Stomach (tissue), 9 donors: ENCODE measurements around the gene GALP. TPM values are rescaled to one million over a fixed set of nuclear protein-coding genes. Genes with fewer than 3 reads are reported as not detected.
"Not testable (repeated sequence)": the region's sequence is repeated elsewhere in the genome, so short reads cannot be mapped to it uniquely, and the experiment has no call there.

Experiments used
- DNase-seq, 2 donors: peaks; one replicate each; pipeline versions ENCODE4 v3.0.0 to v3.0.0-alpha.2; 2013 to 2019
- H3K27ac ChIP-seq, 5 donors: fragments of 200-600 bp in 4 of 5; sonication (generic) in 4 of 5; one replicate each; pipeline ENCODE4 v1.5.1; 2013 to 2019; ENCODE audit warnings: mild to moderate bottlenecking in 1 of 5, moderate library complexity in 1 of 5
- H3K27me3 ChIP-seq, 3 donors: fragments of 200-600 bp; sonication (generic); one replicate each; pipeline ENCODE4 v1.5.1; 2017 to 2019; ENCODE audit warnings: mixed run types in 1 of 3
- H3K36me3 ChIP-seq, 4 donors: fragments of 200-600 bp; sonication (generic); 1 replicate in 3 of 4; 2 replicates in 1 of 4; pipeline ENCODE4 v1.5.1; 2016 to 2019
- H3K4me1 ChIP-seq, 4 donors: fragments of 200-600 bp; sonication (generic); one replicate each; pipeline ENCODE4 v1.5.1; 2016 to 2019
- H3K4me3 ChIP-seq, 4 donors: fragments of 200-600 bp; sonication (generic) in 3 of 4; one replicate each; pipeline ENCODE4 v1.5.1; 2016 to 2019; ENCODE audit warnings: mild to moderate bottlenecking in 1 of 4
- H3K9me3 ChIP-seq, 4 donors: fragments of 200-600 bp; sonication (generic); one replicate each; pipeline ENCODE4 v1.5.1; 2016 to 2019
- EP300 ChIP-seq: sonication (generic); formaldehyde crosslinking; IDR thresholded peaks from one replicate; pipeline ENCODE4 v1.6.1; 2017; ENCODE audit warnings: antibody characterized with exemption
- POLR2A ChIP-seq, 4 donors: fragments of 450-650 bp; IDR thresholded peaks; one replicate each; pipeline ENCODE4 v1.6.1; 2016; ENCODE audit warnings: antibody characterized with exemption in 4 of 4, control low read depth in 2 of 4, mild to moderate bottlenecking in 1 of 4, moderate library complexity in 1 of 4
- POLR2AphosphoS5 ChIP-seq, 3 donors: sonication (generic); formaldehyde crosslinking; IDR thresholded peaks; one replicate each; pipeline ENCODE4 v1.6.1; 2016; ENCODE audit warnings: antibody characterized with exemption in 3 of 3
- WGBS, 5 donors: extraction: QIAGEN DNeasy Blood & Tissue Kit in 3 of 5; methylation state at CpG; one replicate each; pipeline versions ENCODE4 v1.1.5 to v1.1.7; 2013 to 2018; 5-methylcytosine and 5-hydroxymethylcytosine counted together
- intact Hi-C: fragments of 100-400 bp; cut with DNase I; formaldehyde crosslinking; loops from one replicate; pipeline ENCODE4 v1.15.1; 2023; ENCODE audit warnings: low total_unique reads
- polyA plus RNA-seq, 3 donors: library from polyadenylated mRNA; stranded (reverse); fragments of 200-250 nt; gene quantifications; one replicate each; pipeline ENCODE4 v1.2.3, GENCODE V29; 2013
- total RNA-seq, 5 donors: library from RNA; depleted of rRNA; stranded (reverse); fragments of >200 nt; gene quantifications; one replicate each; pipeline versions ENCODE4 v1.1.0 to v1.2.3, GENCODE V29; 2014 to 2016
- TF ChIP-seq, protein P1 (sequence below), 7 experiments: fragments of 450-650 bp in 4 of 7; fragments of 200-600 bp in 3 of 7; sonication (generic) in 3 of 7; IDR thresholded peaks; one replicate each; pipeline ENCODE4 v1.5.1; 2016 to 2019; ENCODE audit warnings: antibody characterized with exemption in 7 of 7, control low read depth in 2 of 7, mild to moderate bottlenecking in 1 of 7
- donor health status: healthy with polysubstance abuse.
- donor health status: Bipolar disorder and iron deficiency.
- donor health status: healthy.

GALP gene
- total and polyA plus RNA-seq, 8 donors = not detected

GRCh38 chr19:56209091-56209490 is 33.3 kb downstream of the GALP start:
- Histone ChIP-seq H3K9me3 (no peaks in the 10 kb centered on the region), H3K27ac (no peak overlapping the region), H3K4me1 (no peaks in the 10 kb centered on the region), H3K4me3 (no peak overlapping the region), H3K36me3 (no peaks in the 10 kb centered on the region), H3K27me3 (peaks cover 0 to 11% (median 0%) of the 10 kb centered on the region in 3 donors)
- 80 to 85% (median 83%) methylated on average over 12 of the region's 12 CpGs for WGBS, 5 donors
- TF ChIP-seq POLR2A (IDR thresholded peaks at IDR 0.05) (no peak), EP300 (no peak), POLR2AphosphoS5 (IDR thresholded peaks at IDR 0.05) (no peak)
- TF ChIP-seq, protein P1, sequence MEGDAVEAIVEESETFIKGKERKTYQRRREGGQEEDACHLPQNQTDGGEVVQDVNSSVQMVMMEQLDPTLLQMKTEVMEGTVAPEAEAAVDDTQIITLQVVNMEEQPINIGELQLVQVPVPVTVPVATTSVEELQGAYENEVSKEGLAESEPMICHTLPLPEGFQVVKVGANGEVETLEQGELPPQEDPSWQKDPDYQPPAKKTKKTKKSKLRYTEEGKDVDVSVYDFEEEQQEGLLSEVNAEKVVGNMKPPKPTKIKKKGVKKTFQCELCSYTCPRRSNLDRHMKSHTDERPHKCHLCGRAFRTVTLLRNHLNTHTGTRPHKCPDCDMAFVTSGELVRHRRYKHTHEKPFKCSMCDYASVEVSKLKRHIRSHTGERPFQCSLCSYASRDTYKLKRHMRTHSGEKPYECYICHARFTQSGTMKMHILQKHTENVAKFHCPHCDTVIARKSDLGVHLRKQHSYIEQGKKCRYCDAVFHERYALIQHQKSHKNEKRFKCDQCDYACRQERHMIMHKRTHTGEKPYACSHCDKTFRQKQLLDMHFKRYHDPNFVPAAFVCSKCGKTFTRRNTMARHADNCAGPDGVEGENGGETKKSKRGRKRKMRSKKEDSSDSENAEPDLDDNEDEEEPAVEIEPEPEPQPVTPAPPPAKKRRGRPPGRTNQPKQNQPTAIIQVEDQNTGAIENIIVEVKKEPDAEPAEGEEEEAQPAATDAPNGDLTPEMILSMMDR (IDR thresholded peaks at IDR 0.05) = no peak
- no peak for DNase-seq
- intact Hi-C loops = no loop called here

DNA sequence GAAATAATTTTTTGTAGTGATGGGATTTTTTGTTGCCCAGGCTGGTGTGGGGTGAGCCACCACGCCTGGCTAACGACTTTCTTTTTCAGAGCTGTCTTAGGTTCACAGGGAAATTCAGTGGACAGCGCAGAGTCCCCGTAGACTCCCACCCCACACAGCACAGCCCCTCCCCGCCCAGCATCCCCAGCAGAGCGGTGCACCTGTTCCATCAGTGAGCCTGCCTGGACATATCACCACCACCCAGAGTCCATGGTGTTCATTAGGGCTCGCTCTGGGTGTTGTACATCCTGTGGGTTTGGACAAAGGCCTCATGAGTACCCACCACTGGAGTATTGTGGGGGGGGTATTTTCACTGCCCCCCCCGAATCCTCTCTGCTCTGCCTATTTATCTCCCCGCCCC is 34.2 kb downstream of the GALP start:
- H3K27me3 ChIP-seq = peaks cover 0 to 11% (median 0%) of the 10 kb centered on the region in 3 donors
- WGBS, 5 donors = 80 to 90% (median 87%) methylated on average over 9 of the region's 9 CpGs
- H3K9me3 ChIP-seq, H3K27ac ChIP-seq, DNase-seq, H3K36me3 ChIP-seq, H3K4me1 ChIP-seq, intact Hi-C loops, H3K4me3 ChIP-seq: not testable (repeated sequence)

DNA sequence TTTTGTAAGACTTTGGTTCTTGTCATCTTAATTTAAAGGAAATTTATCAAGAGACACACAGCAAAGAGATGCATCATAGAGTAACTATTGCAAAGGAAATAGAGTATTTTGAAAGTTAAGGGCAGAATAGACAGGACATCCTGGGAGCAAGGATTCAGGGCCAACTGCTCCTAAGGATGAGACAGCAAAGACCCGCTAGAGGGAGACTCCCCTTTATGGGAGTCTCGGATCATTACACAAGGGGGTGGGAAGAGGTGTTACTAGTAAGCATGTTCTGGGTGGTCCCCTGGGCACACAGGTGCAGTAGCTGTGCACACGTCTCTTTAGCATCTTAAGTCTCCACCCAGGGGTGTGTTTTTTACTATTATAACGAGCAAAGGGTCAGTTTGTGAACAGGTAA is 35.9 kb downstream of the GALP start:
- Histone ChIP-seq H3K4me3 (no peak overlapping the region), H3K27ac (no peak overlapping the region), H3K27me3 (peaks cover 0 to 16% (median 3%) of the 10 kb centered on the region in 3 donors), H3K9me3 (no peaks in the 10 kb centered on the region), H3K4me1 (no peaks in the 10 kb centered on the region), H3K36me3 (no peaks in the 10 kb centered on the region)
- TF ChIP-seq POLR2A (IDR thresholded peaks at IDR 0.05) (no peak), EP300 (no peak), POLR2AphosphoS5 (IDR thresholded peaks at IDR 0.05) (no peak)
- TF ChIP-seq, protein P1 (IDR thresholded peaks at IDR 0.05) = no peak
- intact Hi-C loops = no loop called here
- WGBS, 5 donors = 58 to 70% (median 64%) methylated on average over 4 of the region's 4 CpGs
- DNase-seq = no peak

DNA sequence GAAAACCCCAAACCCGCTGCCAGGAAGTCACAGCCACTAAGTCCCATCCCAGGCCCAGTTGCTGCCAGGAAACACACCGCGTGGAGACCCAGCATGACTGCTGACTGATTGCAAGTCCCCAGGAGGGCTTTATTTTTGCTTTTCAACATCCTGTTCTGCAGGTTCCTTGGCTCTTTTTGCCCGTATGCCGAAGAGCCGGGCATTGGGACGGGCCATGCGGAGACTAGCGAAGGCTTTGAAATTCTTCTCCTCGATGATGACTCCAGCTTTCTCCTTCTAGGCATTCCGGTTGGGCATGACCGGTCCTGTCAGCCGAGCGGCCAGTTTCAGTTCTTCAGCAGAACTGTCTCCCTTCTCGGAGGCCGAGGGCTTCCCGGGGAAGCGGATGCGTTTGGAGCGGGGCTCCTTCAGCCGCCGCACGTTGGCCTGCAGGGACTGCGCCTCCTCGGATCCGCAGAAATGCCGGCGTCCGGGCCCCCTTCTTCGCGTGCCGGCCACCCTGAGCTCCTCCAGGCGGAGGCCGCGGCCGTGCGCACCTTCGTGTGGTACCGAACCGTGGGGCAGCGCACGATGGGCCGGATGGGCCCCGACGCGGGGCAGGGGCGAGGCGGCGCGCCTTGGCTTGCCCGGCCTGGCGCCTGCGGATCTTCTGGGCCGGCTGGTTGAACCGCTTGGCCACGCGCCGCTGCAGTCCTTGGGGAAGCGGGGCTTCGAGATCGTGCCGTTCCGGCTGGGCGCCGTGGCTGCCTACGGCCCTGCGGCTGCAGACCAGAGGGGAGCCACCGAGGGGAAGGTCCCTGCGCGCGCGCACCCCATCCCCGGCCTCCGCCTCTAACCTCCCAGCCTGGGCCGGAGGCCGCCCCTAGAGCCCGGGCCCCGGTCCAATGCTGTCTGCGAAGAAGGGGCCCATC is 41.5 kb downstream of the GALP start:
- TF ChIP-seq POLR2A (IDR thresholded peaks at IDR 0.05) (no peak), POLR2AphosphoS5 (IDR thresholded peaks at IDR 0.05) (no peak), EP300 (no peak)
- TF ChIP-seq, protein P1 (IDR thresholded peaks at IDR 0.05) = no peak
- Histone ChIP-seq H3K9me3 (no peaks in the 10 kb centered on the region), H3K4me3 (peak overlapping the region; percentile 28 to 52 (median 41)), H3K4me1 (peaks cover 0 to 10% (median 9%) of the 10 kb centered on the region in 4 donors), H3K27me3 (peaks cover 0 to 30% (median 12%) of the 10 kb centered on the region in 3 donors), H3K36me3 (peaks cover 0 to 9% (median 9%) of the 10 kb centered on the region in 4 donors), H3K27ac (peak overlapping the region in 2 of 5 donors; percentile 11 to 26)
- peak in 1 of 2 donors; percentile 44 for DNase-seq
- intact Hi-C loops = no loop called here
- WGBS, 5 donors = 5 to 13% (median 10%) methylated on average over 34 to 79 of the region's 79 CpGs

DNA sequence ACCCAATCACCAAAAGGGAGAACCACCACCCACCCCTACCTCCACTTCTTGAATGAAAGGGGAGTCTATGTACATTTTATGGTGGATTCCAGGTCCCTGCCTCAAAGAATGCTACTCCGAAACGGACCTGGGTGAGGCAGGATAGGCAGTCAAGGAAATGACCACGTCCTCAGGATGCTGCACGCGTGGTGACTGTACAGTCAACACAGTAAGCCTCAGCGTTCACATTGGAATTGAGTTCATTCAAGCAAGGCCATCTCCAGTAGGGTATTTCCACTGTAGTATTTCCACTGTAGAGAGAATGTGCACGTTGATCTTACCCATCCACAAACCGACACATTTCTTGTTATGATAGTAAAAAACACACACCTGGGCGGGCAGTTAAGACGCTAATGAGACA is 43.2 kb downstream of the GALP start:
- H3K27me3 ChIP-seq = peaks cover 0 to 23% (median 12%) of the 10 kb centered on the region in 3 donors
- 84 to 93% (median 88%) methylated on average over 10 of the region's 10 CpGs for WGBS, 5 donors
- no peak for DNase-seq

DNA sequence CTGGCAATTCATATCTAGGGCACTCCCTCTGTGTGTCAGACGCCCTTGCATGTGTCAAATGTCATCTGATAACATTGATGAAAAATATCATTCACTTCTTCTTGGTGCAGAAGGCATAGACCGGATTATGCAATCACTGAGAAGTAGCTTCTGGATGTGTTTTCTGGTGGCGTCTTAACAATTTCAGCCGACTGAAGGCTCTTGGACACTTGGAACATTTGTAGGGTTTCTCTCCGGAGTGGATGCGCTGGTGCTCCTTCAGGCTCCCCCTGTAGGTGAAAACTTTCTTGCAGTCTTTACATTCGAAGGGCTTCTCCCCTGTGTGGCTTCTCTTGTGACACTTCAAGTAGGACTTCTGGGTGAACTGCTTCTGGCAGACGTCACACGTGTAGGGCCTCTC is 45.6 kb downstream of the GALP start:
- H3K27ac ChIP-seq, H3K4me1 ChIP-seq, H3K9me3 ChIP-seq, intact Hi-C loops, H3K4me3 ChIP-seq: not testable (repeated sequence)
- peaks cover 0 to 17% (median 12%) of the 10 kb centered on the region in 3 donors for H3K27me3 ChIP-seq
- peaks cover 0 to 24% (median 22%) of the 10 kb centered on the region in 4 donors for H3K36me3 ChIP-seq
- WGBS, 5 donors = 43 to 63% (median 60%) methylated on average over 9 of the region's 9 CpGs
- DNase-seq = peak in 1 of 2 donors; percentile 21

More for the DNA sequence above, 43.2 kb downstream of the GALP start:
- H3K9me3 ChIP-seq = no peaks in the 10 kb centered on the region
- TF ChIP-seq POLR2AphosphoS5 (IDR thresholded peaks at IDR 0.05) (no peak), POLR2A (IDR thresholded peaks at IDR 0.05) (no peak), EP300 (no peak)
- TF ChIP-seq, protein P1 (IDR thresholded peaks at IDR 0.05) = no peak
- peaks cover 0 to 24% (median 22%) of the 10 kb centered on the region in 4 donors for H3K36me3 ChIP-seq
- no peak overlapping the region for H3K4me3 ChIP-seq
- intact Hi-C loops = no loop called here
- no peak overlapping the region for H3K27ac ChIP-seq
- H3K4me1 ChIP-seq = peaks cover 0 to 10% (median 9%) of the 10 kb centered on the region in 4 donors
